Measurements from ENCODE around the gene U2SURP.
"Not testable (repeated sequence)": the region's sequence is repeated elsewhere in the genome, so short reads cannot be mapped to it uniquely, and the experiment has no call there.

U2SURP gene

DNA sequence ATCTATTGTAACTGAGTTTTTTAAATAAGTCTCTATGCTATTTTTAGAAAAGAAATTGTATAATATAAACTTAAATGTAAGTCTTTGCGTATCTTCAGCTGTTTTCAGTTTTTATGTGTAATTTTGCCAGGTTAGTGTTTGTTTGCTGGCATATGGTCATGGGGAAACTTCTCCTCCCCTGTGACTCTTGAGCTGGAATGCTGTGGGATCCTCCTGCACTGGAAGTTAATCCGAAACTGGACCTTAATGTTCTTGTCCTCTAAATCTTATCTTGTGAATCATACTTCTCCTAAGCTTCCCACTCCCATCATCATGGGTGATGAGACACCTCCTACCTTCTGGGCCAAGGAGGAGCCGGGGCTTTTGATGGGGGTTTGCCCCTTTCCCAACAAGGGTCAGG is 65.8 kb downstream of the U2SURP start:
- TF ChIP-seq, protein P1, sequence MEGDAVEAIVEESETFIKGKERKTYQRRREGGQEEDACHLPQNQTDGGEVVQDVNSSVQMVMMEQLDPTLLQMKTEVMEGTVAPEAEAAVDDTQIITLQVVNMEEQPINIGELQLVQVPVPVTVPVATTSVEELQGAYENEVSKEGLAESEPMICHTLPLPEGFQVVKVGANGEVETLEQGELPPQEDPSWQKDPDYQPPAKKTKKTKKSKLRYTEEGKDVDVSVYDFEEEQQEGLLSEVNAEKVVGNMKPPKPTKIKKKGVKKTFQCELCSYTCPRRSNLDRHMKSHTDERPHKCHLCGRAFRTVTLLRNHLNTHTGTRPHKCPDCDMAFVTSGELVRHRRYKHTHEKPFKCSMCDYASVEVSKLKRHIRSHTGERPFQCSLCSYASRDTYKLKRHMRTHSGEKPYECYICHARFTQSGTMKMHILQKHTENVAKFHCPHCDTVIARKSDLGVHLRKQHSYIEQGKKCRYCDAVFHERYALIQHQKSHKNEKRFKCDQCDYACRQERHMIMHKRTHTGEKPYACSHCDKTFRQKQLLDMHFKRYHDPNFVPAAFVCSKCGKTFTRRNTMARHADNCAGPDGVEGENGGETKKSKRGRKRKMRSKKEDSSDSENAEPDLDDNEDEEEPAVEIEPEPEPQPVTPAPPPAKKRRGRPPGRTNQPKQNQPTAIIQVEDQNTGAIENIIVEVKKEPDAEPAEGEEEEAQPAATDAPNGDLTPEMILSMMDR (IDR thresholded peaks at IDR 0.05; ENCODE audit: borderline replicate concordance, insufficient read depth, low read depth, low read length), result no peak
- H3K4me3 ChIP-seq (ENCODE audit: low read depth, low read length), result no peak overlapping the region

DNA sequence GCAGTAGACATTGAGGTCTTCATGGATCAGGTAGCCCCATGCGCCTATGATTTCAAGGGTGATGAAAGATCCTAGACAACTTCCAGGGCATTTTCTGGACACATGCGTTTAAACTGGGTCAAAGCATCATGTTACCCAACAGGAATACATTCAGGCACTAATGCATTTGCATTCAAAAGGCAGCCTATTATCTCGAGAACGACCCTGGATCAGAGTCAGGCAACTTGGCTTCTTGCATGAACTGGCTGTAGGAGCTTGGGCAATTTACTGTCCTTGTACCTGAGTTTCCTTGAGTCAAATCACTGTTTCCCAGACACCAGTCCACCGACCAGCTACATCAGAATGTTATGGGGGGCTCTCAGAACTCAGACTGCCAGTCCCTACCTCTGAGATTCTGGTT is 66.7 kb downstream of the U2SURP start:
- TF ChIP-seq, protein P1 (IDR thresholded peaks at IDR 0.05; ENCODE audit: borderline replicate concordance, insufficient read depth, low read depth, low read length), result no peak
- no peak overlapping the region for H3K4me3 ChIP-seq (ENCODE audit: low read depth, low read length)

DNA sequence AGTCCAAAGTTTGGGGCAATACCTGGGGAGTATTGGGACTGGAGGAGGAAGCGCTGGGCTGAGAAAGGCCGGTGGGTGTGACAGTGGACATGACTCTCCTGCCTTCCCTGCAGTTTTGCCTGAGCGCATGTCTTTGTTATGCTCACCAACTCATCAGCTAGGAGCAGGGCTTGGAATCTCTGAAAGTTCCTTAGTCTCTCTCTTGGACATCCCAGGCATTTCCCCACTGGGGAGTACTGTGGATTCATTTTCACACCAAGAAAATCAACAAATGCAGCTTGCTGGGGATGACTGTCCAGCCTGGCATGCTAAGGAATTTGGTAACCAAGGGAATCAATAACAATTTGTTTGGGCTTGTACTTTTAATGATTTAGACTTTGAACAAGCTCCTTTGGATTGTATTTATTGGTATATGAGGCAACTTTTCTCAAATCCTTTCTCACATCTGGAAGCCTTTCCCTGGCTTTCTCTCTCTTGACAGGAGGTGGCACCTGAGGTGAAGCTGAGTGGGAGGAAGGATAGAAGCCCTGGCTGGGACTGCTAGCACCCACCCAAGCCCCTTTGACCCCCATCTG is 69.7 kb downstream of the U2SURP start:
- no peak overlapping the region for H3K4me3 ChIP-seq (ENCODE audit: low read depth, low read length)
- TF ChIP-seq, protein P1 (IDR thresholded peaks at IDR 0.05; ENCODE audit: borderline replicate concordance, insufficient read depth, low read depth, low read length), result no peak

DNA sequence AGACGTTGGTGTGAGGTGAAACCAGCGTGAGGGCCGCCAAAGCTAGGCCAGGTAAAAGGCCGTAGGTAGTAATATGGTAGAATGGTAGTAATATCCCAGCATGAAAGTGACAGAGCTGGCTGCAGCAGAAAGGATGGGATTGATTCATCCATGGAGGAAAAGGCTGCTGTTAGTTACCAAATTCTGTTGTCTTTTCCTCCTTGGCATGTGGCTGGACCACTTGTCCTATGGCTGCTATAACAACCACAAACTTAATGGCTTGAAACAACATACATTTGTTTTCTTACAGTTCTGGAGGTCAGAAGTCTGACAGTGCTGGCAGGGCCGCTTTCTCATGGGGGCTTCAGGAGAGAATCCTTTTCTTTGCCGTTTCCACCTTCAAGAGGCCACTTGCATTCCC is 70.4 kb downstream of the U2SURP start:
- TF ChIP-seq, protein P1 (IDR thresholded peaks at IDR 0.05; ENCODE audit: borderline replicate concordance, insufficient read depth, low read depth, low read length), result no peak
- no peak overlapping the region for H3K4me3 ChIP-seq (ENCODE audit: low read depth, low read length)

DNA sequence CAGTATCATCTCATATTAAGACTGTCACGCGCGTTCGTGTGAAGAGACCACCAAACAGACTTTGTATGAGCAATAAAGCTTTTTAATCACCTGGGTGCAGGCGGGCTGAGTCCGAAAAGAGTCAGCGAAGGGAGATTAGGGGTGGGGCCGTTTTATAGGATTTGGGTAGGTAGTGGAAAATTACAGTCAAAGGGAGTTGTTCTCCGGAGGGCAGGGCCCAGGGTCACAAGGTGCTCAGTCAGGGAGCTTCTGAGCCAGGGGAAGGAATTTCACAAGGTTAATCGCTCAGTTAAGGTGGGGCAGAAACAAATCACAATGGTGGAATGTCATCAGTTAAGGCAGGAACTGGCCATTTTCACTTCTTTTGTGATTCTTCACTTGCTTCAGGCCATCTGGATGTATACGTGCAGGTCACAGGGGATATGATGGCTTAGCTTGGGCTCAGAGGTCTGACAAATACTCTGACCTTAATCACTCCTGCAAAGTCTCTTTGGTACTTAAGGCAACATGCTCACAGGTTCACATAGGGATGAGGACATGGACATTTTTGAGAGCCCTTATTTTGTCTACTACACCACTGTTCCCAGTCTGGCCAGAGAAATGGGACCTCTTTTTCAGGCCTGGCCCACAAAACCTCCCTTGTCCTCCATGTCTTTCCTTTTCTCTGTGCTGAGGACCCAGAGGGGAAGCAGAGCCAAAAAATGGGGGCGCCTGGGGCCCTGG is 71.1 kb downstream of the U2SURP start:
- H3K4me3 ChIP-seq (ENCODE audit: low read depth, low read length), result not testable (repeated sequence)

DNA sequence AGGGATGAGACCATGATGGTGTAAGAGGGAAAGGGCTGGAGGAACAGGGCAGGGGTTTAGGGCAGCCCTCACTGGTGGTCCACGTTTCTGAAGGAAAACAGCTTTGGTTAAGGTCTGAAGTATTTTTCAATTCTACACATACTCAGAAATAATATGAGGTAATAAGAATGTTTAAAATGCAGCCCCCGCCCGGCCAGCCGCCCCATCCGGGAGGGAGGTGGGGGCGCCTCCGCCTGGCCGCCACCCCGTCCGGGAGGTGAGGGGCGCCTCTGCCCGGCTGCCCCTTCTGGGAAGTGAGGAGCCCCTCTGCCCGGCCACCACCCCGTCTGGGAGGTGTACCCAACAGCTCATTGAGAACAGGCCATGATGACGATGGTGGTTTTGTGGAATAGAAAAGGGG is 72.2 kb downstream of the U2SURP start:
- H3K4me3 ChIP-seq (ENCODE audit: low read depth, low read length), result not testable (repeated sequence)

DNA sequence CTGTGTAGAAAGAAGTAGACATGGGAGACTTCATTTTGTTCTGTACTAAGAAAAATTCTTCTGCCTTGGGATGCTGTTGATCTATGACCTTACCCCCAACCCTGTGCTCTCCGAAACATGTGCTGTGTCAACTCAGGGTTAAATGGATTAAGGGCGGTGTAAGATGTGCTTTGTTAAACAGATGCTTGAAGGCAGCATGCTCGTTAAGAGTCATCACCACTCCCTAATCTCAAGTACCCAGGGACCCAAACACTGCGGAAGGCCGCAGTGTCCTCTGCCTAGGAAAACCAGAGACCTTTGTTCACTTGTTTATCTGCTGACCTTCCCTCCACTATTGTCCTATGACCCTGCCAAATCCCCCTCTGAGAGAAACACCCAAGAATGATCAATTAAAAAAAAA is 72.6 kb downstream of the U2SURP start:
- H3K4me3 ChIP-seq (ENCODE audit: low read depth, low read length), result not testable (repeated sequence)

DNA sequence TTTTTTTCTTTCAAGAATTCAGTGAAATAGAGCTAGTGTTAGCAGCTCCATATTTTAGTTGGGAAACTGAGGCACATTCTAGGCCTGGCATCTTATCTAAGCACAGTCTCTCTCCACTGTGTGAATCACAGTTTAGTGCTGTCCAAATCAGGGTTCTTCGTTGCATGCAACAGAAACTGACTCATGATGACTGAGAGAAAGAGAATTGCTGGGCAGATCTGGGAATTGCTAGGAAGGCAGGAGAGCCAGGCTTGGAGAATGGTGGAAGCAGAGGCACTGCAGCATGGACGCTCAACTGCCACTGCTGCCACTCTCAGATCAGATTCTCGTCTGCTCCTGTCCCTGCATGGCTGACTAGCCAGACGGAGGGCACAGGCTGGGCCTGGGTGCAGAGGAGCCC is 77.5 kb downstream of the U2SURP start:
- no peak overlapping the region for H3K4me3 ChIP-seq (ENCODE audit: low read depth, low read length)
- TF ChIP-seq, protein P1 (IDR thresholded peaks at IDR 0.05; ENCODE audit: borderline replicate concordance, insufficient read depth, low read depth, low read length), result no peak

DNA sequence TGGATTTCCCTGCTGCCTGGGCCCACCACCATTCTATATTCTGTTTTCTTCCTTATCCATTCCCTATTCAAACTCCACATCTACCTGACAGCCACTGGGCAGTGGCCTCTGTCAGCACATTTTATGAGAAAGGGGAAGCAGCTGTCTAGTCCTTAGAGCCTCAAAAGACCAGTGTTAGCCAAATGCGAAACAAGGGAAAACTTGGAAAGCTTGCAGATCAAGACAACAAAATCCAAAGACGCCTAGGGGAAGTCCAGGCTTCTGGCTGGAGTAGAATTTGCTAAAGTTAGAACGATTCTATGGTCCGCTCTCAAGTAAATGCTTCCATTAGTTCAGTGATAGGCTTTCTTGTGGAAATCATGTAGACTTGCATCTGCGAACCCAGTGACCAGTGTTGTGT is 78.8 kb downstream of the U2SURP start:
- TF ChIP-seq, protein P1 (IDR thresholded peaks at IDR 0.05; ENCODE audit: borderline replicate concordance, insufficient read depth, low read depth, low read length), result no peak
- H3K4me3 ChIP-seq (ENCODE audit: low read depth, low read length), result no peak overlapping the region
